Smooth muscle cell (in vitro differentiated cells): ENCODE measurements around the gene DLG2. TPM values are rescaled to one million over a fixed set of nuclear protein-coding genes. Genes with fewer than 3 reads are reported as not detected.
A peak's percentile ranks its signal among the peaks of the same experiment; 100 is the strongest.

Experiments
- DNase-seq: peaks from one replicate; lab custom pipeline; 2025; ENCODE audit not compliant: unreplicated experiment; lab: John Stamatoyannopoulos, UW
- H2AFZ ChIP-seq: fragments of 200-600 bp; sonication (generic); 2 replicates; pipeline ENCODE4 v1.6.0; 2016; ENCODE audit warnings: antibody characterized with exemption, low read depth, mild to moderate bottlenecking
- H3F3A ChIP-seq: fragments of 200-600 bp; sonication (generic); 2 replicates; pipeline ENCODE4 v1.6.0; 2017; ENCODE audit warnings: antibody characterized with exemption, low read depth
- H3K27ac ChIP-seq: fragments of 200-600 bp; sonication (generic); 2 replicates; pipeline ENCODE4 v1.5.1; 2016; ENCODE audit warnings: low read depth, mild to moderate bottlenecking
- H3K27me3 ChIP-seq: fragments of 200-600 bp; sonication (generic); 2 replicates; pipeline ENCODE4 v1.6.1; 2016; ENCODE audit warnings: low read depth, mild to moderate bottlenecking
- H3K36me3 ChIP-seq: fragments of 200-600 bp; sonication (generic); 2 replicates; pipeline ENCODE4 v1.5.1; 2016; ENCODE audit warnings: low read depth
- H3K4me1 ChIP-seq: fragments of 200-600 bp; sonication (generic); 2 replicates; pipeline ENCODE4 v1.5.1; 2016; ENCODE audit warnings: low read depth
- H3K4me2 ChIP-seq: fragments of 200-600 bp; sonication (generic); 2 replicates; pipeline ENCODE4 v1.6.0; 2016; ENCODE audit warnings: mild to moderate bottlenecking
- H3K4me3 ChIP-seq: fragments of 200-600 bp; sonication (generic); 2 replicates; pipeline ENCODE4 v1.5.1; 2016; ENCODE audit warnings: mild to moderate bottlenecking
- H3K79me2 ChIP-seq: fragments of 200-600 bp; sonication (generic); 2 replicates; pipeline ENCODE4 v1.6.0; 2016; ENCODE audit warnings: low read depth, mild to moderate bottlenecking
- H3K9ac ChIP-seq: fragments of 200-600 bp; sonication (generic); 2 replicates; pipeline ENCODE4 v1.6.0; 2016; ENCODE audit warnings: low read depth
- H3K9me3 ChIP-seq: fragments of 200-600 bp; sonication (generic); replicated peaks from 2 replicates; pipeline ENCODE4 v1.5.1; 2016; ENCODE audit warnings: low read depth
- H4K20me1 ChIP-seq: fragments of 200-600 bp; sonication (generic); 2 replicates; pipeline ENCODE4 v1.6.0; 2016; ENCODE audit warnings: low read depth
- WGBS: methylation state at CpG from one replicate; pipeline ENCODE4 v1.1.7; 2016; ENCODE audit warnings: low lambda C conversion rate; 5-methylcytosine and 5-hydroxymethylcytosine counted together
- polyA plus RNA-seq: library from polyadenylated mRNA; unstranded; fragments of >200 nt; fragmentation: Nextera tagmentation; extraction: Ambion mirVana; gene quantifications from 2 replicates; pipeline ENCODE4 v1.2.1, GENCODE V29; 2016
- total RNA-seq: library from RNA; depleted of rRNA; stranded (reverse); fragments of >200 nt; gene quantifications from 2 replicates; pipeline ENCODE4 v1.2.3, GENCODE V29; 2014
- TF ChIP-seq, protein P1 (sequence below): fragments of 200-600 bp; sonication (generic); IDR thresholded peaks from 2 replicates; pipeline ENCODE4 v1.5.1; 2017; ENCODE audit warnings: borderline replicate concordance, mild to moderate bottlenecking, antibody characterized with exemption; ENCODE audit not compliant: insufficient read depth, poor library complexity, severe bottlenecking

DLG2 gene
- total and polyA plus RNA-seq, 2 experiments from 2014 or later = 0.74 to 1.1 TPM

DNA sequence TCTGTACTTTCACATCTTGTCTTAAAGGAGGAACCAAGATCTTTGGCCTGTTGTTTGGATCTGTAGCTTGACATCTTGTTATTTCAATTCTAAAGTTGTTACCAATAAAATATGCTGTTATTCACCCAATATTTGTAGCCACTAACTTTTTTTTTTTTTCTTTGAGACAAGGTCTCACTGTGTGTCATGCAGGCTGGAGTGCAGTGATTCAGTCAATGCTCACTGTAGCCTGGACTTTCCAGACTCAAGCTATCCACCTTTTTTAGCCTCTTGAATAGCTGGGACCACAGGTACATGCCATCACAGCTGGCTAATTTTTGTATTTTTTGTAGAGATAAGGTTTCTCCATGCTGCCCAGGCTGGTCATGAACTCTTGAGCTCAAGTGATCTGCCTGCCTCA lies 769.4 kb downstream of the DLG2 start:
- no peak overlapping the region for H2AFZ ChIP-seq
- no peak overlapping the region for H3K9ac ChIP-seq
- no peaks in the 10 kb centered on the region for H3K79me2 ChIP-seq
- H4K20me1 ChIP-seq = no peaks in the 10 kb centered on the region
- H3K4me3 ChIP-seq = no peak overlapping the region
- no peak overlapping the region for H3K27ac ChIP-seq
- H3K27me3 ChIP-seq = no peaks in the 10 kb centered on the region
- no peaks in the 10 kb centered on the region for H3K9me3 ChIP-seq
- H3F3A ChIP-seq = no peaks in the 10 kb centered on the region
- no peak for DNase-seq
- H3K36me3 ChIP-seq = no peaks in the 10 kb centered on the region
- peaks cover 14% of the 10 kb centered on the region for H3K4me1 ChIP-seq
- no peak overlapping the region for H3K4me2 ChIP-seq
- TF ChIP-seq, protein P1, sequence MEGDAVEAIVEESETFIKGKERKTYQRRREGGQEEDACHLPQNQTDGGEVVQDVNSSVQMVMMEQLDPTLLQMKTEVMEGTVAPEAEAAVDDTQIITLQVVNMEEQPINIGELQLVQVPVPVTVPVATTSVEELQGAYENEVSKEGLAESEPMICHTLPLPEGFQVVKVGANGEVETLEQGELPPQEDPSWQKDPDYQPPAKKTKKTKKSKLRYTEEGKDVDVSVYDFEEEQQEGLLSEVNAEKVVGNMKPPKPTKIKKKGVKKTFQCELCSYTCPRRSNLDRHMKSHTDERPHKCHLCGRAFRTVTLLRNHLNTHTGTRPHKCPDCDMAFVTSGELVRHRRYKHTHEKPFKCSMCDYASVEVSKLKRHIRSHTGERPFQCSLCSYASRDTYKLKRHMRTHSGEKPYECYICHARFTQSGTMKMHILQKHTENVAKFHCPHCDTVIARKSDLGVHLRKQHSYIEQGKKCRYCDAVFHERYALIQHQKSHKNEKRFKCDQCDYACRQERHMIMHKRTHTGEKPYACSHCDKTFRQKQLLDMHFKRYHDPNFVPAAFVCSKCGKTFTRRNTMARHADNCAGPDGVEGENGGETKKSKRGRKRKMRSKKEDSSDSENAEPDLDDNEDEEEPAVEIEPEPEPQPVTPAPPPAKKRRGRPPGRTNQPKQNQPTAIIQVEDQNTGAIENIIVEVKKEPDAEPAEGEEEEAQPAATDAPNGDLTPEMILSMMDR = no peak

DNA sequence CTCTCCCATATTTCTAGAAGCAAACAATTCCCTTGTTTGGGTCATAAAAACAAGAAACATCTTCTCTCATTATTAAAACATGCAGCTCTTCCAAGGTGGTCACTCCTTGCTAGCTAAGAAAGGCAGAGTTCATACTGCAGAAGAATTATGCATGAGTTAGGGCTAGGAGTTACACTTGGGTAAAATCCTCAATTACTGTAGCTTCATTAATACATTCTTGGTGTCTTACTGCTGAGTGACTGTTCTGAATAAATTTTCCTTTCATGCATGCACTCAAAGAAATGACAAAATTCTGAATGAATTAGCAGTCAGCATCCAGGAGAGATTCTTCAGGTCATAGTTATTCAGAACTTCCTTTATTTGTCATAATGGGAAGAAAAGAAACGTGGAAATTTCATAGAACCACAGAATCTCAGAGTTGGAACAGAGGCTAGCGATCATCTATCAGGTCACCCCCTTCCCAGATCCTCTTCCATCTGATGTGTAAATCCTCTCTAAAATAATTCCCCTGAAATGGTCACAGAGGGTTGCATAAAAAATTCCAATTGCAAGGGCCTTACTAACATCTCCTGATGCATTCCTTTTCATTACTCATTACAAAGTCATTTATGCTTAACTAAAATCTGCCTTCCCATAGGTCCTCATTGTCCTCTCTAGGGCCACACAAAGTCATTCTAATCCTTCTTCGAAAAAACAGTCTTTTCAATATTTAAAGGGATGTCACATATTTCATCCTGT lies 771.5 kb downstream of the DLG2 start:
- H3K4me1 ChIP-seq = peaks cover 14% of the 10 kb centered on the region
- H3K27me3 ChIP-seq = no peaks in the 10 kb centered on the region
- H3K36me3 ChIP-seq = no peaks in the 10 kb centered on the region
- H3K27ac ChIP-seq = peak overlapping the region; percentile 10
- TF ChIP-seq, protein P1 = no peak
- H3K9ac ChIP-seq = no peak overlapping the region
- H2AFZ ChIP-seq = peak overlapping the region; percentile 12
- no peaks in the 10 kb centered on the region for H3K9me3 ChIP-seq
- no peak for DNase-seq
- no peaks in the 10 kb centered on the region for H3F3A ChIP-seq
- no peak overlapping the region for H3K4me3 ChIP-seq
- WGBS = 59% methylated on average over 3 of the region's 3 CpGs
- peak overlapping the region; percentile 16 for H3K4me2 ChIP-seq
- H3K79me2 ChIP-seq = no peaks in the 10 kb centered on the region
- no peaks in the 10 kb centered on the region for H4K20me1 ChIP-seq

DNA sequence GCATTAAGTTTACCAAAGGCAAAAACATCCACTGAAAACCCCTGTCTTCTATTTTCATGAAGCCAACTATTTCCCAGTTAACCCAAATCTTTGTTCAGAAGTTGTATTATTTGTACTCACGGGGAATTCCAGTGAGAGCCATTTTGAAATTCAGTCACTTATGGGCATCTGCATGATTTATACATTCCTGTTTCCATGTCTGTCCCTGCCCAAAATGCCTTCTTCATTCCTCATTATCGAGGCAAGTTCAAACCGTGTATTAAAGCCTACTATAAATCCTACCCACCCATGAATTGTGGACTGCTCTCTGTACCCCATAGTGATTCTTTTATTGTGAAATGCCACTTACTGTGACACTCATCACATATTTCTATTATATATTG lies 772.7 kb downstream of the DLG2 start:
- Histone ChIP-seq H3K27ac (peak overlapping the region; percentile 10), H3K4me2 (no peak overlapping the region), H3K4me1 (peaks cover 14% of the 10 kb centered on the region), H4K20me1 (no peaks in the 10 kb centered on the region), H3K36me3 (no peaks in the 10 kb centered on the region), H3K4me3 (no peak overlapping the region), H3K9ac (no peak overlapping the region), H2AFZ (no peak overlapping the region), H3K27me3 (no peaks in the 10 kb centered on the region), H3K9me3 (no peaks in the 10 kb centered on the region), H3K79me2 (no peaks in the 10 kb centered on the region), H3F3A (no peaks in the 10 kb centered on the region)
- 88% methylated on average over 3 of the region's 3 CpGs for WGBS
- TF ChIP-seq, protein P1 = no peak
- no peak for DNase-seq
